HepG2 (cell line): ENCODE data around the gene NOL4L. TPM values are rescaled to one million over a fixed set of nuclear protein-coding genes. Genes with fewer than 3 reads are reported as not detected.

Experiments used
- CENPT ChIP-seq: sonication (generic); formaldehyde crosslinking; IDR thresholded peaks from 2 replicates; pipeline ENCODE4 v1.8.0; 2022; ENCODE audit warnings: low read depth, mild to moderate bottlenecking, moderate library complexity, missing genetic modification reagents
- KDM5B ChIP-seq: sonication (generic); formaldehyde crosslinking; IDR thresholded peaks from 2 replicates; pipeline ENCODE4 v1.4.0; 2020; ENCODE audit warnings: missing genetic modification reagents, mild to moderate bottlenecking, borderline replicate concordance
- NONO ChIP-seq, 2 experiments: fragments of 450-650 bp in 1 of 2; sonication (generic) in 1 of 2; formaldehyde crosslinking in 1 of 2; IDR thresholded peaks in 1 of 2; conservative IDR thresholded peaks in 1 of 2; 2 replicates each; pipeline versions ENCODE4 v1.6.1 to v1.8.0; 2017 to 2022; ENCODE audit warnings: mild to moderate bottlenecking in 1 of 2, missing genetic modification reagents in 1 of 2, moderate library complexity in 1 of 2
- PBX3 ChIP-seq: sonication (generic); formaldehyde crosslinking; IDR thresholded peaks from 2 replicates; pipeline ENCODE4 v1.8.1; 2023; ENCODE audit warnings: missing genetic modification reagents, inconsistent platforms, borderline replicate concordance
- PCBP2 ChIP-seq: fragments of 200-400 bp; formaldehyde crosslinking; optimal IDR thresholded peaks from 2 replicates; pipeline ENCODE3; 2018; ENCODE audit warnings: low read length, low read depth; ENCODE audit not compliant: poor library complexity, severe bottlenecking
- RXRA ChIP-seq: sonication (generic); formaldehyde crosslinking; IDR thresholded peaks from 2 replicates; pipeline ENCODE4 v1.5.1; 2020; ENCODE audit warnings: missing genetic modification reagents
- ZBTB49 ChIP-seq: sonication (generic); formaldehyde crosslinking; IDR thresholded peaks from 2 replicates; pipeline ENCODE4 v1.4.0; 2020; ENCODE audit warnings: missing genetic modification reagents, borderline replicate concordance
- ZNF30 ChIP-seq: sonication (generic); formaldehyde crosslinking; IDR thresholded peaks from 2 replicates; pipeline ENCODE4 v1.5.0; 2020; ENCODE audit warnings: mild to moderate bottlenecking, missing genetic modification reagents
- ZNF331 ChIP-seq: sonication (generic); formaldehyde crosslinking; IDR thresholded peaks from 2 replicates; pipeline ENCODE4 v1.4.0; 2020; ENCODE audit warnings: missing genetic modification reagents
- ZNF510 ChIP-seq: sonication (generic); formaldehyde crosslinking; IDR thresholded peaks from 2 replicates; pipeline ENCODE4 v1.4.0; 2020; ENCODE audit warnings: low read depth, mild to moderate bottlenecking, missing genetic modification reagents
- ZNF574 ChIP-seq: sonication (generic); formaldehyde crosslinking; IDR thresholded peaks from 2 replicates; pipeline ENCODE4 v1.4.0; 2020; ENCODE audit warnings: missing genetic modification reagents
- ZNF577 ChIP-seq: sonication (generic); formaldehyde crosslinking; IDR thresholded peaks from 2 replicates; pipeline ENCODE4 v1.4.0; 2020; ENCODE audit warnings: mild to moderate bottlenecking, low read depth, missing genetic modification reagents, borderline replicate concordance
- ZNF598 ChIP-seq: sonication (generic); formaldehyde crosslinking; IDR thresholded peaks from 2 replicates; pipeline ENCODE4 v1.5.1; 2020; ENCODE audit warnings: mild to moderate bottlenecking, missing genetic modification reagents, borderline replicate concordance
- ZNF605 ChIP-seq: sonication (generic); formaldehyde crosslinking; IDR thresholded peaks from 2 replicates; pipeline ENCODE4 v1.8.0; 2022; ENCODE audit warnings: mild to moderate bottlenecking, missing genetic modification reagents
- ZNF687 ChIP-seq: sonication (generic); formaldehyde crosslinking; IDR thresholded peaks from 2 replicates; pipeline ENCODE4 v1.5.1; 2020; ENCODE audit warnings: mild to moderate bottlenecking, missing genetic modification reagents, moderate library complexity
- polyA plus RNA-seq, 8 experiments: library from polyadenylated mRNA; depleted of rRNA in 3 of 8; stranded (reverse) in 7 of 8; unstranded in 1 of 8; fragments of >200 nt; fragmentation: Illumina TruSeq in 4 of 8; extraction: Trizol in 4 of 8; gene quantifications; 2 replicates each; pipeline versions ENCODE4 v1.2.1 to v1.2.3, GENCODE V29; 2011 to 2016; ENCODE audit warnings: low read depth in 4 of 8, missing spikeins in 1 of 8, mixed read lengths in 1 of 8; ENCODE audit not compliant: insufficient read depth in 1 of 8
- total RNA-seq, 5 experiments: library from RNA; depleted of rRNA; stranded (reverse); fragments of >200 nt; fragmentation: Illumina TruSeq; extraction: Trizol; gene quantifications; 2 replicates each; pipeline ENCODE4 v1.2.3, GENCODE V29; 2016; ENCODE audit warnings: low read depth in 1 of 5

Gene NOL4L
- total and polyA plus RNA-seq, 2 of the 13 experiments (the other 11 are each of a cell fraction or from before 2014, with no cell fraction given): 16.6 to 35.4 TPM

GRCh38 chr20:32481311-32482142 lies 103.6 kb downstream of the NOL4L start (continued):
- TF ChIP-seq NONO (IDR thresholded peaks at IDR 0.05) (no peak), NONO (CRISPR knock-in tag; conservative IDR thresholded peaks at IDR 0.05) (no peak), ZNF687 (CRISPR knock-in tag) (0 out of 2 replicates have a peak, but pooled peaks have one; percentile 33), ZNF577 (CRISPR knock-in tag) (no peak), CENPT (CRISPR knock-in tag) (no peak), ZNF605 (CRISPR knock-in tag) (0 out of 2 replicates have a peak, but pooled peaks have one; percentile 34), PCBP2 (no peak), ZBTB49 (no peak), ZNF574 (CRISPR knock-in tag) (no peak), ZNF30 (no peak), ZNF598 (peak; percentile 43; the same call in 1 of the 2 replicates), ZNF510 (CRISPR knock-in tag) (no peak), RXRA (CRISPR knock-in tag) (0 out of 2 replicates have a peak, but pooled peaks have one; percentile 3), ZNF331 (no peak), PBX3 (no peak), KDM5B (CRISPR knock-in tag) (no peak)
